ENCODE measurements around the gene UPK3BL2.
"Not testable (repeated sequence)": the region's sequence is repeated elsewhere in the genome, so short reads cannot be mapped to it uniquely, and the experiment has no call there.

The UPK3BL2 gene, protein sequence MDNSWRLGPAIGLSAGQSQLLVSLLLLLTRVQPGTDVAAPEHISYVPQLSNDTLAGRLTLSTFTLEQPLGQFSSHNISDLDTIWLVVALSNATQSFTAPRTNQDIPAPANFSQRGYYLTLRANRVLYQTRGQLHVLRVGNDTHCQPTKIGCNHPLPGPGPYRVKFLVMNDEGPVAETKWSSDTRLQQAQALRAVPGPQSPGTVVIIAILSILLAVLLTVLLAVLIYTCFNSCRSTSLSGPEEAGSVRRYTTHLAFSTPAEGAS

DNA sequence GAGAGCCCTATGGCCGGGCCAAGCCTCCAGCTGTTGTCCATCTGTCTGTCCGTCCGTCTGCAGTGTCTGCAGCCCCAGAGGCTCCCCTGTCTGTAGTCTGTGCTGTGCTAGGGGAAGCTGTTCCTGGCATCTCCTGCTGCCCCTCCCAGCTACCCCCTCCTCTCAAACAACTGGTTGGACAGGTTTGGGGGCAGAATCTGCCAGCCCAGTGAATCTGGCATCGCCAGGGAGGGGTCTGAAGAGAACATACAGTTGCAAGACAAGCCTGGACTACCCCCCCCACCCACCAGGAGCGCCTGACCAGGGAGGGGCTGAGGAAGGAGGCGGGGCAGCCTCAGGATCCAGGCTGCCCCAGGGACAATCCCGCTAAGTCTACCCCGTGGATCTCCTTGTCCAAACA lies at the start of gene UPK3BL2:
UPK3BL2 (minus strand) TSS at position 101 of the 400 bp plus-strand sequence; CDS start at position 41, 60 bp downstream.
- DNase-seq (ENCODE audit: low spot score), result not testable (repeated sequence)

DNA sequence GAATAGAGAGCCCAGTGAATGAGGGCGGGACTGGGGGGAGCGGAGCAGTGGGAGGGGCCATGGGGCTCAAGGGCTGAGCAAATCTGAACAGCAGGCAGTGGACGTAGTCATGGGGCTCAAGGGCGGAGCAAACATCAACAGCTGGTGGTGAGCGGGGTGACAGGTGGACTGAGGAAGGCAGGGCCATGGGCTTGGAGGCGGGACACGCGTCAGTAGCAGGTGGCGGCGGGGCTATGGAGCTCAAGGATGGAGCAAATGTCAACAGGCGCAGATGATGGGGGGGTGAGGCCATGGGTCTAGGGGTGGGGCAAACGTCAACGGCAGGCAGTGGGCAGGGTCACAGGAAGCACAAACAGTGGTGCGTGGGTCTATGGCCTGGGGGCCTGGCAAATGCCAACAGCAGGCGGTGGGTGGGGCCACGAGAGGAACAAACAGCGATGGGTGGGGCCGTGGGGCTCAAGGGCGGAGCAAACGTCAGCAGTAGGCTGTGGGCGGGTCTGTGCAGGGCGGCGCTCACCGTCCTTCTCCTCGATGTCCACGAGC lies 49.1 kb upstream of the UPK3BL2 start:
- not testable (repeated sequence) for DNase-seq (ENCODE audit: low spot score)

DNA sequence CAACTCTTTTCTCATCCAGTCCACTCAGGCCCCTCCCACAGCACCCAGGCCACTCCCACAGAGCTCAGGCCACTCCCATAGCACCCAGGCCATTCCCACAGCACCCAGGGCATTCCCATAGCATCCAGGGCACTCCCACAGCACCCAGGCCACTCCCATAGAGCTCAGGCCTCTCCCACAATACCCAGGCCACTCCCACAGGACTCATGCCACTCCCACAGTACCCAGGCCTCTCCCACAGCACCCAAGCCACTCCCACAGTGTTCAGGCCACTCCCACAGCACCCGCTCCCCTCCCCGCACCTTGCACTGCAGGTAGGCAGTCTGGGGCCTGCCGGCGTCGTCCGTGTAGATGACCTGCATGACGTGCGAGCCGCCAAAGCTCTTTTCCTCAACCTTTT lies 46.4 kb upstream of the UPK3BL2 start:
- not testable (repeated sequence) for DNase-seq (ENCODE audit: low spot score)

DNA sequence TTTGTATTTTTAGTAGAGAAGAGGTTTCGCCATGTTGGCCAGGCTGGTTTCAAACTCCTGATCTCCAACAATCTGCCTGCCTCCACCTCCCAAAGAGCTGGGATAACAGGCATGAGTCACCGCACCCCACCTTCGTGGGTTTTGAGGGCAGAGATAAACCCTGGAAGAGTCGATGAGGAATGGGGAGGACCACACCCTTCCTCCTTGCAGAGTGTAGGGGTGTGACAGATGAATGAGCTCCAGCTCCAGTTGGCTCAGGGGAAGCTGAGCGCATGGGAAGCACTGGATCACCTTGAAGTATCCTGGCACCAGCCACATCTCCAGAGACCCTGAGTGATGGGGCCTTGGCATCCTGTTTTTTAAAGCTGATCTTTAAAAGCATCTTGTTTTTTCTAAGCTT lies 40.0 kb upstream of the UPK3BL2 start:
- DNase-seq (ENCODE audit: low spot score), result not testable (repeated sequence)

DNA sequence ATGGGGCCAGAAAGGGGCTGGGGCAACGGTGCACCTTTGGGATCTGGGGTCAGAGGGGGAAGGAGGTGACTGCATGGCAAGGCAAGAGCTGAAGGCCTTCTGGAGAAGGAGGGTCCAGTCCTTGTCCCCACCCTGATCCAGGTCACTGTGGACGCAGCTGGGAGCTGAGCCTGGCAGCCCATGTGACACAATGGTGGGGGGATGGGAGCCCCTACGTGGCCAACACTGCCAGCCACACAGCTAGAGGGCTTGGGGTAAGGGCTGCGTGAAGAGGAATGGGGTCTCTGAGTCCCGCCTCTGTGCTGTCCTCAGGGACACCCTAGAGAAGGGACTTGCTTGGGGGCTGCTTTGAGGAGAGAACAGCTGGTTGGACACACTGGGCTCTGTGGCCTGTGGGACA lies 38.2 kb upstream of the UPK3BL2 start:
- DNase-seq (ENCODE audit: low spot score), result not testable (repeated sequence)

DNA sequence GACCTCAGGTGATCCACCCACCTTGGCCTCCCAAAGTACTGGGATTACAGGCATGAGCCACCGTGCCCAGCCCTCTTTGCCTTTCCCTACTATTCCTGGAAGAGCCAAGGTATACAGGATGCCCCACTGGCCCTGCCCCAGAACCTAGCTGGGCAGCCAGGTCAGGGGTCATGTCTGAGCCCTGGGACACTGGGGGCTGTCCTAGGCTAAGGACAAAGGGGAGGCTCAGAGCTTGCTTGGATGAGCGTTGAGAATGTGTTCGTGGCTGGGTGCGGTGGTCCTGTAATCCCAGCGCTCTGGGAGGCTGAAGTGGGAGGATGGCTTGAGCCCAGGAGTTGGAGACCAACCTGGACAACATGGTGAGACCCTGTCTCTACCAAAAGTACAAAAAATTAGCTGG lies 35.0 kb upstream of the UPK3BL2 start:
- not testable (repeated sequence) for DNase-seq (ENCODE audit: low spot score)

DNA sequence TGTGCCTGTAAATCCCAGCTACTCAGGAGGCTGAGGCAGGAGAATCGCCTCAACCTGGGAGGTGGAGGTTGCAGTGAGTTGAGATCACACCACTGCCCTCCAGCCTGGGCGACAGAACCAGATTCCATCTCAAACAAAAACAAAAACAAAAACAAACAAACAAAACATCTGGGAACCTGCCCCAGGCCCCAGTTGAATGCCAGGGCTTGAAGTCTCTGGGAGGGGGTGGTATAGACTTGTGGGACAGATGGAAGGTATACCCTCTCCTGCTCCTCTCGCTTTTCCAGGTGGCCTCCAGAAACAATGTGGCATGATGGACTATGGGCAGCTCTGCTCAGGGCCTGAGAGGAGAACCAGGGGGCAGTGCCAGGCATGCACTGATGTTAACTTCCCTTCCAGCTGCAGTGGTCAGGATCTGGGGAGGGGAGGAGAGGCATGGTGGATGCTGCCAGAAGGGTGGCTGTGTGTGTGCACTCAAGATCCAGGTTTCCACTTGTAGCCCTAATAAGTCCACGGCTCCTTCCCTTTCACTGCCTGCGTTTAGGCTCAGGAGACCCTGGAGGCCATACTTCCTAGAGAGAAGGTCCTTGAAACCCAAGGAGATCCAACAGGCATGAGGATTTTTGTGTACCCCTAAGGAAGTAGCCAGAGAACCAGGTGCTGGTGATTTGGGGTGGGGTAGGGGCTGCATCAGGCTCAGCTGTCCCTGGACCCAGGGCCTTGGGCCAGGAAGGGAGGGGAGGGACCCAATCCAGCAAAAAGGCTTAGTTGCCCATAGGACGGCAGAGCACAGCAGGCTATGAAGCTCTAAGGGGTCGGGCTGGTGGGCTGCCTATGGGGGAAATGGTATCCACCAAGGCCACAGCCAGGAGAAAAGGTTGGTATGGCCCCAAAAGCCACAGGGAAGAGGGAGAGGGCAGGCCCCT lies 34.1 kb upstream of the UPK3BL2 start:
- peak; percentile 0 for DNase-seq (ENCODE audit: low spot score)

DNA sequence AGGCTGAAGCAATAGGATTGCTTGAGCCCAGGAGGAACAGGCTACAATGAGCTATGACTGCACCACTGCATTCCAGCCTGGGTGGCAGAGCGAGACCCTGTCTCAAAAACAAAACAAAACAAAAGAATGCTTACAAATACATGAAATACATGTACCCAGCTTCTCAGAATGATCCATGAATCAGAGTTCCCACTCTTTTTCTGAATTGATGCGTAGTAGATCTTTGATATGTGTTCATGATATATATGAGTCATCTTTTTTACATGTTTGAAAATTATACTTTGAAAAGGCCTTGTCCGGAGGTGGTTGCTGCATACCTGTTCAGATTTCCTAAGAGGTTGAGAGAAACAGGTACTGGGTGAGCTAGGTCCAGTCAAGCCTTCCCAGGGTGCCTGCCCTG lies 32.9 kb upstream of the UPK3BL2 start:
- not testable (repeated sequence) for DNase-seq (ENCODE audit: low spot score)

DNA sequence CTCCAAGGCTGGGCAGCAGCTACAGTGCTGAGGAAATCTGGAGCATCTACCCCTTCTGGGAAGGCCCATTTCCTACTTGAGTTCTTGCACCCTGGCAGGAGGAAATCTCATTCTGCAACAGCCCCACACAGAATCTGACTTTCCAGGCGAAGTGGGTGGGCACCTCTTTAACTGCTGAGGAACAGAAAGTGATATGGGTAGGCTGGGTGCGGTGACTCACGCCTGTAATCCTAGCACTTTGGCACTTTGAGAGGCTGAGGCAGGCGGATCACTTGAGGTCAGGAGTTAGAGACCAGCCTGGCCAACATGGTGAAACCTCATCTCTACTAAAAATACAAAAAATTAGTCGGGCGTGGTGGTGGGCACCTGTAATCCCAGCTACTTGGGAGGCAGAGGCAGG lies 31.1 kb upstream of the UPK3BL2 start:
- DNase-seq (ENCODE audit: low spot score), result not testable (repeated sequence)

DNA sequence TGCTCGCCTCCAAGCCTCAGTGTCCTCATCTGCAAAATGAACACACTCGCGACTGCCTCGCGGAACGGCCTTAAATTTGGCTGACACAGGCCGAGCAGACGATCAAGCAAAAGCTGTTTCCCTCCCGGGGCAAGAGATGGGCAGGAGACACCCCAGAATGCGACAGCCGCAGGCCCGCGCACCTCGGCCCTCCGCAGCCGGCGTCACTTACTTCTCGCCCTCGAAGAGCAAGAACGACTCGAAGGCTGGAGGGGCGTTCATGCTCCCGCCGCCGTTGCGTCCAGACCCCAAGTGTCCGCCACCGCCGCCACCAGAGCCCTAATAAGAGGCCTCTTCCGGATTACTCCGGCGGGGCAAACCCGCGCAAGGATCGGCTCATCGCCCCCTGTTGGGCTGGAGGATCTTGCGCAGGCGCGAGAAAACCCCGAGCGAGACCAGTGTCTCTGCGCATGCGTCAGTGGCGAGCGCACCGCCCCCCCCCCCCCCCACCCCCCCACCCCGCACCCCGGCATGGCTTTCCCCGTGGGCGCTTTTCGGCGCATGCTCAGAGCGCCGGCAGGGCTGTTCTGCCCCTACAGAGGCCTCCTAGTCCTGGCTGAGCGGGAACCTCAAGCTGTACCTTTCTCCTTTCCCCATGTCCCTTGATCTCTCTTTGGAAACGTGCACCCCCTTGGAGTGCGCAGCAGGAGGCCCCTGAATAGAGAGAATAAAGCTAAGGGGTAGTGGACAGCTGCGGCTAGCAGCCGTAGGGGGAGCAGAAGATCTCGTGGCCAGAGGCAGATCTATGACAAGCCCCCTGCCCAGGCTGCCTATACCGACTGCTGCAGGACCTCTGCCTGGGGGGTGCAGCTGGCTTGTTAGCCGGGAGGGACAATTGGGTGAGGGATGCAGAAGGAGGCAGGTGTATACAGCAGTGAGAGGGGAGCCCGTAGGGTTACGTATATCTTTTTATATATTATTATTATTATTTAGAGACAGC lies 29.1 kb upstream of the UPK3BL2 start, which contains the start of gene POLR2J3:
POLR2J3 (minus strand) TSS at position 323 of the 979 bp plus-strand sequence; CDS start at position 261, 62 bp downstream.
- DNase-seq (ENCODE audit: low spot score), result peak; percentile 96

DNA sequence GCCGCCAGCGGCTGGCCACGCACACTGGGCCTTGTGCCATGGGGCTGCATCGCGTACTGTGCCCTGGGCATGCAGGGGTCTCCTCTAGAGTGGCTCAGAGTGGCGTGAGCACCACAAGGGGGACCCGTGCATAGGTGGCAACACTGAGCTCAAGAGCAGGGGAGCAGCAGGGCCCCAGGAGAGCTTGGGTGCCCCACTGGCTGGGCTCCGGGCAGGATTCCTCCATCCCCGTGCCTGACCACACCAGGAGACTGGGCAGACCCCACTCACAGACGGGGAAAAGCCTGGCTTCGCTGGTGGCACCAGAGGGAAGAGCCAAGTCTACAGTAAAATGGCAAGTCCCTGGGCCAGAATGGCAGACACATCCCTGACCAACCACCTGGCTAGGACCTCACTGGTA lies 25.1 kb upstream of the UPK3BL2 start:
- DNase-seq (ENCODE audit: low spot score), result not testable (repeated sequence)

DNA sequence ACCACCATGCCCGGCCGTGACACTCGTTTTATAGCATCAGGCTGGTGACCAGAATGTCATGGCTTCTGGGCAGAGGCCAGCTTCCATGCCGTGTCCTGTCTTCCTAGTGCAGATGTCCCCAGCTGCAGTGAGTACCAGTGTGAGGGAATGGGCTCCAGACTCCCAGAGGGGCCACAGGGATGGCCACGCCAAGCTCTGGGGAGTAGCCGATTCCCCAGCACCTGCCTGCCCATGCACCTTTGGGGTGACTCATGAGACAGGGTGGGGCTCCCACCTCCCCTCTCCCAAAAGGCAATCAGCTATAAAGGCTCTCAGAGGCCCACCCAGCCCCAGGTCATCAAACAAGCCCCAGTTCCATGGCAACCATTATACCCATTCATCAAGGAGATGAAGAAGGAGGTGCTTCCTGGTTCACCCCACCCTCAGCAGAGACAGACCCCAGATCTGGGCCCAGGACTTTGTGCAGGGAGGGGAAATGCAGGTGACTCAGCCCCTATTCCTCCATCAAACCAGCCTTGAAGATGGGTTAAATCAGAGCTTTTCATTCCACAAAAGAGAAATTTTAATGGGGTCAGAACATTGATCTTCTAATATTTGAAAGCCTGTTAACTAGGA lies 7.4 kb upstream of the UPK3BL2 start, which contains the start of gene SPDYE2:
SPDYE2 (plus strand) TSS at position 419 of the 615 bp plus-strand sequence. CDS start 2,030 bp downstream, outside the sequence.
- DNase-seq (ENCODE audit: low spot score), result not testable (repeated sequence)

DNA sequence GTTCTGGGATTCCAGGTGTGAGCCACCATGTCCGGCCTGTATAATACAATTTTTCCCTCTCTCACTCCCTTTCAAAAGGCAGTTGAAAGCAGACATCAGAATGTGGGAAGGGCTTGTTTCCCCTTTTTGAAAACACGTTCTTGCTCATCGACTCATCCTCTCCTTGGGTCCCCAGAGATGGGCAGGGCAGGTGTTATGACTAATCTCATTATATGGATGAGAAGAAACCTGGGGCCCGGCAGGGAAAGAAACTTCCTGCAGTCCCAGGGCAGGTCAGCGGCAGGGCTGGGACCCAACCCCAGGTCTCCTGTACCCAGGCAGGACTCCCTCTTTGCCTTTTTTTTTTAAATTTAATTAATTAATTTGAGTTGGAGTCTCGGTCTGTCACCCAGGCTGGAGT lies 2.9 kb upstream of the UPK3BL2 start:
- DNase-seq (ENCODE audit: low spot score), result not testable (repeated sequence)

DNA sequence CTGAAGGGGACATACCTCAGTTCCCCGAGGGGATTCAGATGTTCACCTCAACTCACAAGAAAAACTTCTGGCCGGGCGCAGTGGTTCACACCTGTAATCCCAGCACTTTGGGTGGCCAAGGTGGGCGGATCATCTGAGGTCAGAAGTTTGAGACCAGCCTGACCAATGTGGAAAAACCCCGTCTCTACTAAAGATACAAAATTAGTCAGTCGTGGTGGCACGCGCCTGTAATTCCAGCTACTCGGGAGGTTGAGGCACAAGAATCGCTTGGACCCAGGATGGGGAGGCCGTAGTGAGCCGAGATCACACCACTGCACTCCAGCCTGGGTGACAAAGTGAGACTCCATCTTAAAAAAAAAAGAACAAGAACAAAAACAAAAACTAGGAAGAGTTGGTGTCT lies 1.8 kb upstream of the UPK3BL2 start:
- not testable (repeated sequence) for DNase-seq (ENCODE audit: low spot score)

DNA sequence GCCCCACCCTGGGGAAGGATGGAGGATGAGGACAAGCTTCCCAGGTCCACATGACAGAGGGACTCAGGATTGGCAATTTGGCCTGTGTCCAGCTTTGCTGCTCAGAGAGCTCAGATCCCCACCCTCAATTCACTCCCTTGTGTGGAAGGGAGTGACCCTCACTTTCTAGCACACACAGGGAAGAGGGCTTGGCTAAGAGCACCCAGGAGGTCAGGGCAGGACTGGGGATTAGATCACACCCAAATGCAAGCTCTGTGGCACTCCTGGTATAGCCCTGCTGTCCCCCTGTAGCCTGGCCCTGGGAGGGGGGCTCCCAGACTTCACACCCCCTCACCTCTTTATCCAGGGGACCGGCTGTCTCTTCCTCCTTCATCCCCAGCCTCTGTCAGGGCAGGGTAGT lies 876 bp upstream of the UPK3BL2 start:
- not testable (repeated sequence) for DNase-seq (ENCODE audit: low spot score)

DNA sequence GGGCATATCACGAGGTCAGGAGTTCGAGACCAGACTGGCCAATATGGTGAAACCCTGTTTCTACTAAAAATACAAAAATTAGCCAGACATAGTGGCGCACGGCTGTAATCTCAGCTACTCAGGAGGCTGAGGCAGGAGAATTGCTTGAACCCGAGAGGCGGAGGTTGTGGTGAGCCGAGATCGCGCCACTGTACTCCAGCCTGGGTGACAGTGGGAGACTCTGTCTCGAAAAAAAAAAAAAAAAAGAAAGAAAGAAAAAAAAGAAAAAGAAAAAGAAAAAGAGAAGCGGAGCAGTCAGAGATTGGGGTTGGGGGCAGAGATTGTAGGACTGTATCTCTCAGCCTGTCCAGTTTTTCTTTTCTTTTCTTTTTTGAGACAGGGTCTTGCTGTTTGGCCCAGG lies 725 bp downstream of the UPK3BL2 start:
- DNase-seq (ENCODE audit: low spot score), result not testable (repeated sequence)

DNA sequence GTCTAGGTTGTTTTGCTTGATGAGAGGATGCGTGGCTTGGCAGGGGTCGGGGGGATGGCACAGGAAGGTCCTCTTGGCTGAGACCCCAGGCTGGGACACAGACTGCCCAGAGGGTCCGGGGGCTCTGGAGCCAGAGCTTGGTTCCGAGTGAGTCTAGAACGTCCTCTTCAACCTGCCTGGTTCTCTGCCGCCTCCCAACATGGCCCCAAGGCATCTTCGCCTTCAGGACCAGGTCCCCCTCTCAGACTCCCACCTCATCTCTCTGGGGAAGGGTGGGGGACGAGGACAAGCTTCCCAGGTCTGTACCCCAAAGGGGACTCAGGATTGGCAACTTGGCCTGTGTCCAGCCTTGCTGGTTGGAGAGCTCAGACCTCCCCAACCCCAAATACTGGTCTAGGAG lies 1.4 kb downstream of the UPK3BL2 start:
- not testable (repeated sequence) for DNase-seq (ENCODE audit: low spot score)

DNA sequence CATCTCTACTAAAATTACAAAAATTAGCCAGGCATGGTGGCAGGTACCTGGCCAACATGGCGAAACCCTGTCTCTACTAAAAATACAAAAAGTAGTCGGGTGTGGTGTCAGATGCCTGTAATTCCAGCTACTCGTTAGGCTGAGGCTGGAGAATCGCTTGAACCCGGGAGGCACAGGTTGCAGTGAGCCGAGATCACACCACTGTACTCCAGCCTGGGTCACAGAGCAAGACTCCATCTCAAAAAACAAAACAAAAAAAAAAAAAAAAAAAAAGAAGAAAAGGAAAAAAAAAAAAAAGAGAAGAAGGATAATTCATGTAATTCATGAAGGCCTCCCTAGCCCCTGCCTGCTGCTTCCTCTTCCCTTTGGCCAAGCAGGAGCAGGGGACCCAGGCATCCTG lies 2.9 kb downstream of the UPK3BL2 start:
- not testable (repeated sequence) for DNase-seq (ENCODE audit: low spot score)

DNA sequence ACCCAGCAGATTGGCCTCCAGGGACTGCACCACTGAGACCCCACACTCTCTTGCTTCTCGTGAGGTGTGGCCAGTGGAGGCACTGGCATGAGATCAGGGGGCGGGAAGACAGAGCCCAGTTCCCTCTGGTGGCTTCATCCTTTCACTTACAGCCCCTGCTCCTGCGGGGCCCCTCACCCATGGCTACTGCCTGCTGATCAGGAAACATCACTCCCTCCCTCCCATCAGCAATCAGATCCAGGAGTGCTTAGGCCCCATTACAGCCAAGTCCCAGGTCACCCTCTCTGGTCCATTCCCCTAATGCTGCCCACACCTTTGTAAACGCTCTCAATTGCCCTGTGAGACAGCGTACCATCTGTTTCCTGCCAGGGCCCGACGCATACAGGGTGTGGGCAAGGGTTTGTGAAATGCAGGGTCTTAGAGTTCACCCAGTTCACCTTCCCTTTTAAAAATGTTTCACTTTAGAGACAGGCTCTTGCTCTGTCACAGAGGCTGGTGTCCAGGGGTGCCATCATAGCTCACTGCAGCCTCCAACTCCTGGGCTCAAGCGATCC lies 8.4 kb downstream of the UPK3BL2 start:
- DNase-seq (ENCODE audit: low spot score), result not testable (repeated sequence)

DNA sequence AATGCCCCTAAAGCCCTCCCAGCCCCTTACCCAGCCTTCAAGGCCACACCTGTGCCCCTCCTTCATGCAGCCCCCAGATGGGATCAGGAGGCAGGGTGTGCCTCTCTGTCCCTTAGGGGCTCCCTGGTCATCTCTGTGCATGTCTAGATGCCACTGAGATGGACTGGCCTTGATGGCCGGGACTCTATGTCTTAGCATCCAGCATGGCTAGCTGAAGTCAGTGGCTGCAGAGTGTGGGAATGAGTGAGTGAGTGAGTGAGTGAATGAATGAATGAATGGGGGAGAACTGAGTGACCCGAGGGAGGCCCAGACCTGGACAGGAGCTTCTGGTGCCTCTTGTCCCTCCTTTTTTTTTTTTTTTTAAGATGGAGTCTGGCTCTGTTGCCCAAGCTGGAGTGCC lies 11.4 kb downstream of the UPK3BL2 start:
- DNase-seq (ENCODE audit: low spot score), result not testable (repeated sequence)
